T-helper 1 cell (primary cell): ENCODE results near the gene PDE2A.

Experiments used
- DNase-seq, 5 donors: peaks; one replicate each; pipeline ENCODE4 v3.0.0-alpha.2; 2012 to 2020

Gene PDE2A

GRCh38 chr11:72634016-72634415, 40.2 kb downstream of the PDE2A start:
- no peak for DNase-seq

GRCh38 chr11:72633068-72633467, 41.2 kb downstream of the PDE2A start:
- DNase-seq: no peak

- no peak for DNase-seq
Observed at GRCh38 chr11:72631806-72632731, 42.2 kb downstream of the PDE2A start.

GRCh38 chr11:72630104-72630852, 43.9 kb downstream of the PDE2A start:
- no peak for DNase-seq

- DNase-seq: no peak
Observed at GRCh38 chr11:72629266-72629665, 45.0 kb downstream of the PDE2A start.

GRCh38 chr11:72627594-72628281, 46.5 kb downstream of the PDE2A start:
- no peak for DNase-seq

- DNase-seq: no peak
Observed at GRCh38 chr11:72626414-72626936, 47.7 kb downstream of the PDE2A start.

GRCh38 chr11:72625691-72626413, 48.4 kb downstream of the PDE2A start:
- DNase-seq: no peak

GRCh38 chr11:72624496-72625201, 49.6 kb downstream of the PDE2A start:
- no peak for DNase-seq

- DNase-seq: no peak
Observed at GRCh38 chr11:72623052-72623451, 51.2 kb downstream of the PDE2A start.

GRCh38 chr11:72621008-72621610, 53.1 kb downstream of the PDE2A start:
- DNase-seq: peak in 1 of 5 donors; percentile 73

- DNase-seq: no peak
Observed at GRCh38 chr11:72618803-72619202, 55.4 kb downstream of the PDE2A start.

GRCh38 chr11:72617080-72617762, 57.0 kb downstream of the PDE2A start:
- no peak for DNase-seq

GRCh38 chr11:72616655-72617054, 57.6 kb downstream of the PDE2A start:
- DNase-seq: no peak

GRCh38 chr11:72615329-72615728, 58.9 kb downstream of the PDE2A start:
- no peak for DNase-seq

GRCh38 chr11:72614381-72614780, 59.8 kb downstream of the PDE2A start:
- DNase-seq: no peak

- no peak for DNase-seq
Observed at GRCh38 chr11:72613977-72614376, 60.2 kb downstream of the PDE2A start.

- DNase-seq: no peak
Observed at GRCh38 chr11:72613450-72613849, 60.8 kb downstream of the PDE2A start.

- no peak for DNase-seq
Observed at GRCh38 chr11:72609476-72609875, 64.7 kb downstream of the PDE2A start.

GRCh38 chr11:72609045-72609444, 65.2 kb downstream of the PDE2A start:
- DNase-seq: peak in 1 of 5 donors; percentile 36

- no peak for DNase-seq
Observed at GRCh38 chr11:72607496-72607895, 66.7 kb downstream of the PDE2A start.
